Measurements from ENCODE around the gene APBA2.
"Not testable (repeated sequence)": the region's sequence is repeated elsewhere in the genome, so short reads cannot be mapped to it uniquely, and the experiment has no call there.

APBA2 gene

GRCh38 chr15:28885128-28885629, 595 bp upstream of the APBA2 start:
- peak overlapping the region; percentile 77 for H3K4me3 ChIP-seq (ENCODE audit: low read depth, low read length)
- TF ChIP-seq CTCF (IDR thresholded peaks at IDR 0.05; ENCODE audit: control insufficient read depth, extremely low read depth, insufficient read depth) = no peak
- no peak for DNase-seq (ENCODE audit: low read depth)

DNA sequence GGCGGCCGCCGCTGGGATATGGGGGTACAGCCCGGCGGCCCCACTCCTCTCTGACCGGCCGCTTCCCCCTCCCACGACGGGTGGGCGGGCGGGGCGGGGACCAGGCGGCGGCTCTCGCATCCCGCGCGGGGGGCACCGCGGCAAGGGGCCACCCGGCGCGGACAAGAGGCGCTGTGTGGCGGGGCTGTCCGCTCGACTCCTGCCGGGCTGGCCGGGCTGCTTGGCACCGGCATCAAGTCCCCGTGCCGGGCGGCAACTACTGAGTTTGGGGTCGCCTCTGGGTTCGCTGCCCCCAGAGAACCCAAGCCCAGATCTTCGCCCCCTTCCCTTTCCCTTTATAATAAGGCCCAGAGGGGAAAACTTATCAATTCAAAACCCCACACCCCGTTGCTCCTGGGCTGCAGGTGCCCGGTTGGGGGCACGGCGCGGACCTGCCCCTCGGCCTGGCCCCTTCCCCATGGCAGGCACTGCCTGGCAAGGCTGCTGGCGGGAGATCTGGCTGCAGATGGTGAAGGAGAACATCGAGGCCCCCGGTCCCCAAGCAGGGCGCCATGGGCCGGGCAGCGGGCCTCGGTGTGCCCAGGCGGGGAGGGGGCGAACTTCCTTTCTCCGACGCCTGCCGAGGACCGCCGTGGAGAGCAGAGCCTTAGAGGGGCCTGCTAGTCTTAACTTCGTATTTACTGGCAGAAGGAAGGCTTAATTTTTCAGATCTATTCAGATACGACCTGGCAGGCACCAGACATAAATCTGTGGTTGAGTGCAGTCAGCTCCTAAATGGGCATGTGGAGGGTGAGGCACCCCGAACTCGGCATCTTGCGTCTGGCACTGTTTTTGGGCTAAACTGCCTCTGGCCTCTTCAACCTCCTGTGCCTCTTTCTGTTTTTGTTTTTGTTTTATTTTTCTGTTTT, 911 bp downstream of the APBA2 start:
- no peak for DNase-seq (ENCODE audit: low read depth)
- no peak for TF ChIP-seq CTCF (IDR thresholded peaks at IDR 0.05; ENCODE audit: control insufficient read depth, extremely low read depth, insufficient read depth)
- peak overlapping the region; percentile 77 for H3K4me3 ChIP-seq (ENCODE audit: low read depth, low read length)

- H3K4me3 ChIP-seq (ENCODE audit: low read depth, low read length) = peak overlapping the region; percentile 77
- TF ChIP-seq CTCF (IDR thresholded peaks at IDR 0.05; ENCODE audit: control insufficient read depth, extremely low read depth, insufficient read depth) = no peak
- DNase-seq (ENCODE audit: low read depth) = no peak
Observed at GRCh38 chr15:28887339-28888174, 1.8 kb downstream of the APBA2 start.

GRCh38 chr15:28888302-28888894, 2.6 kb downstream of the APBA2 start:
- no peak overlapping the region for H3K4me3 ChIP-seq (ENCODE audit: low read depth, low read length)
- no peak for TF ChIP-seq CTCF (IDR thresholded peaks at IDR 0.05; ENCODE audit: control insufficient read depth, extremely low read depth, insufficient read depth)
- no peak for DNase-seq (ENCODE audit: low read depth)

DNA sequence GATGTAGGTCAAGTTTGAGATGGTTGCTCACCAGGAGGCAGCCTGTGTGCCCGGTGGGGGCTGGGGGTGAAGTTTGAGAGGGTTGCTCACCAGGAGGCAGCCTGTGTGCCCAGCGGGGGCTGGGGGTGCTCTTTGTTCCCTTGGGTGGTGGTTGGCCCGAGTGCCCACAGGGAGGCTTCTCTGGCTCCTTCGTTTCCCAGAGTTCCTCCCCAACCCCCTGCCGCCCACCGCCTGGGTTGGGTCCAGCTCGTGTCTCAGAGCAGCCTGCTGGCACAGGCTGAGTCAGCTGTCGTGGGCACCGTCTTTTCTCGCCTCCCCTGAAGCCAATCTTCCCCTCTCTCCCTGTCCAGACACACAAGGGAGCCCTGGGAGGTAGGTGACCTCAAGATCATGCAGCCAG, 3.1 kb downstream of the APBA2 start:
- no peak for DNase-seq (ENCODE audit: low read depth)
- no peak for TF ChIP-seq CTCF (IDR thresholded peaks at IDR 0.05; ENCODE audit: control insufficient read depth, extremely low read depth, insufficient read depth)
- no peak overlapping the region for H3K4me3 ChIP-seq (ENCODE audit: low read depth, low read length)

DNA sequence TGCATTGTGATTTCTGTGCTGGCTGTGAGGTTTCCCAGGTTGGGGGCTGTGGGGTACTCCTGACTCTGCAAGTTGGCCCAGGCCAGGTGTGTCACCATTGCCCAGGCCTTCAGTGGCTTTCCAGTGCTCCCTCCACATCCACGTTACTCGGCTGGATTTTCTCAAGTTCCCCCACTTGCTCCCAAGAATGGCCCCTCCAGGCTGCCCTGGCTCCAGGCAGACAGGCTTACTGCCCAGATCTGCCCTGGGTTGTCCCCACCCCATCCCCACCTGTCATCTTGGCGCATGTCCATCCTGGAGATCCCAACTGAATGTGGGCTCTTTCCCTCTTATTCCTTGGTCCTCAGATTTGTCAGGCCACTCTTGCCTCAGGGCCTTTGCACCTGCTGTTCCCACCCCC, 3.6 kb downstream of the APBA2 start:
- no peak overlapping the region for H3K4me3 ChIP-seq (ENCODE audit: low read depth, low read length)
- no peak for TF ChIP-seq CTCF (IDR thresholded peaks at IDR 0.05; ENCODE audit: control insufficient read depth, extremely low read depth, insufficient read depth)
- no peak for DNase-seq (ENCODE audit: low read depth)

DNA sequence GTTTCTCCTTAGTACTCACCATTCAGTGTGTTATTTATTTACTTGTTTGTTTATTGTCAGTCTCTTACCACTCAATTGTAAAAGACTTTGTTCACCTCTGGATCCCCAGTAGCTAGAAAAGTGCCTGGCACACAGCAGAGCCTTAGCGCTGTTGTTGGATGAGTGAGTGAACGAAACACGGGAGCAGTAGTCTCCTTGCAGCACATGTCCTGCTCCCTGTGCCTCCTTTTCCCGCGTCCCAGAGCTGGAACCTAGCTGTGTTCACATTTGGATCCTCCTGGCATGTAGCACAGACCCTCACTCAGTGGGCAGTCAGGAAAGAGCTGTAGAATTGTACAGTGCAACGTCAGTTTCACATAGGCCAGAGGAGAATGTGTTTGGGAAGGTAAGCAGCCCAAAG, 4.1 kb downstream of the APBA2 start:
- DNase-seq (ENCODE audit: low read depth); H3K4me3 ChIP-seq (ENCODE audit: low read depth, low read length): not testable (repeated sequence)

DNA sequence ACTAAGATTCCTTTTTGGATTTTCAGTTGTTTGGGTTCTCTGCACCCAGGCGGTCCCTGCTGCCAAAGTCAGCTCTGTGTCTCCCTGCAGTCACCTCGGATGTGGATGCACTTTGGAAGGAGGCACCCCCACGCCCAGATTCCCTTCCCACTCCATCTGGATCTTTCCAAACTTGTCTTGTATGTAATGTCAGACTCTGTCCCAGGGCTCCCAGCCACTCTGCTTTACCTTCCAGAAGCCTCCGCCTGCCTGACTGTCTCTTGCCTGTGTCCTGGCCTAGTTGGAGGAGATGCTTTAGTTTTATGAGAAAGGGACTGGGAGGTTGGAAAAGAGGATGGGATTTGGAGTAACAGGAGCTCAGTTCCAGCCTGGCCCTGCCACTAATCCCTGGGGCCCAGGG, 4.5 kb downstream of the APBA2 start:
- DNase-seq (ENCODE audit: low read depth); H3K4me3 ChIP-seq (ENCODE audit: low read depth, low read length): not testable (repeated sequence)
